HG03457 (cell line): ENCODE results near the gene USP17L17.
"Not testable (repeated sequence)": the region's sequence is repeated elsewhere in the genome, so short reads cannot be mapped to it uniquely, and the experiment has no call there.

Experiments used
- ATAC-seq: cut with Tn5 transposase; IDR thresholded peaks from one replicate; pipeline ENCODE4 v1.9.1; 2021; ENCODE audit warnings: moderate number of reproducible peaks; ENCODE audit not compliant: unreplicated experiment

USP17L17 gene, protein sequence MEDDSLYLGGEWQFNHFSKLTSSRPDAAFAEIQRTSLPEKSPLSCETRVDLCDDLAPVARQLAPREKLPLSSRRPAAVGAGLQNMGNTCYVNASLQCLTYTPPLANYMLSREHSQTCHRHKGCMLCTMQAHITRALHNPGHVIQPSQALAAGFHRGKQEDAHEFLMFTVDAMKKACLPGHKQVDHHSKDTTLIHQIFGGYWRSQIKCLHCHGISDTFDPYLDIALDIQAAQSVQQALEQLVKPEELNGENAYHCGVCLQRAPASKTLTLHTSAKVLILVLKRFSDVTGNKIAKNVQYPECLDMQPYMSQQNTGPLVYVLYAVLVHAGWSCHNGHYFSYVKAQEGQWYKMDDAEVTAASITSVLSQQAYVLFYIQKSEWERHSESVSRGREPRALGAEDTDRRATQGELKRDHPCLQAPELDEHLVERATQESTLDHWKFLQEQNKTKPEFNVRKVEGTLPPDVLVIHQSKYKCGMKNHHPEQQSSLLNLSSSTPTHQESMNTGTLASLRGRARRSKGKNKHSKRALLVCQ

GRCh38 chr4:9243579-9243978 is at the start of gene USP17L17:
Gene USP17L17, plus strand, starts transcription at chr4:9243879. Its CDS starts 0 bp downstream, at chr4:9243879.
- ATAC-seq = not testable (repeated sequence)

- ATAC-seq = not testable (repeated sequence)
Observed at GRCh38 chr4:9210357-9210756, 33.3 kb upstream of the USP17L17 start, which contains the start of gene USP17L10. Gene USP17L10, plus strand, starts transcription at chr4:9210657. Its CDS starts 0 bp downstream, at chr4:9210657.

DNA sequence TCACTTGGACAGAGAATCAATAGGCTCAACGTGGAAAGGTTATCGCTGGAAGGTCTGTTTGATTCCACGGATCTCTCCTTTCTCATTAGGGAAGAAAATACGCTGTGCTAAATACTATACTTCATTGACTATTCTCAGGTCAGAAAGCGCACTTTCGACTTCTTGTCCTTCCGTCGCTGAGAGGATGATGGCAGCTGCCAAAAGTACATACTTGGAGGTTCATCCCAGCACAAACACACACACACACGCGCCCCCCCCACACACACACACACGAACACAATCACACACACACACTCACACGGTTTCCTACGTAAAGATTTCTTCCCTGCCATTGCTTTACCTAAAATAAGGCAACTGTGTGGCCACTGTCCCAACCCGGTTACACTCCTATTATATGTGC is 29.0 kb upstream of the USP17L17 start:
- not testable (repeated sequence) for ATAC-seq

GRCh38 chr4:9215105-9215504 is 28.6 kb upstream of the USP17L17 start, which contains the start of gene USP17L11:
Gene USP17L11, plus strand, starts transcription at chr4:9215405. Its CDS starts 0 bp downstream, at chr4:9215405.
- ATAC-seq = not testable (repeated sequence)

DNA sequence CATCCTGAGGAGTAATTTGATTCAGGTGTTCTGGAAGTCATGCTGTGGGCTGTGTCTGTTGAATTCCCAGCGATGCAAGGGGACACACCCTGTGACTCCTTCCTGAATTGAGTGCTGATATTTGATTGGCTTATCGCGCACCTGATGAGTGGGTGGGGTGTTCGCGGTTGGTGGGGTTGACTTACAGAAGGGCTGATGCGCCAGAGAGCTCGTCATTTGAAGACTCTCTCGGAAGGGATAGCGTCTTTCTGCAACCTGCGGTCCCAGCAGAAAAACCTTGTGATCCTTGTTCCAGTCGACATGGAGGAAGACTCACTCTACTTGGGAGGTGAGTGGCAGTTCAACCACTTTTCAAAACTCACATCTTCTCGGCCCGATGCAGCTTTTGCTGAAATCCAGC is 23.8 kb upstream of the USP17L17 start, which contains the start of gene USP17L12:
USP17L12 (plus strand) TSS at position 301 of the 400 bp plus-strand sequence; CDS start at position 301, 0 bp downstream.
- not testable (repeated sequence) for ATAC-seq

DNA sequence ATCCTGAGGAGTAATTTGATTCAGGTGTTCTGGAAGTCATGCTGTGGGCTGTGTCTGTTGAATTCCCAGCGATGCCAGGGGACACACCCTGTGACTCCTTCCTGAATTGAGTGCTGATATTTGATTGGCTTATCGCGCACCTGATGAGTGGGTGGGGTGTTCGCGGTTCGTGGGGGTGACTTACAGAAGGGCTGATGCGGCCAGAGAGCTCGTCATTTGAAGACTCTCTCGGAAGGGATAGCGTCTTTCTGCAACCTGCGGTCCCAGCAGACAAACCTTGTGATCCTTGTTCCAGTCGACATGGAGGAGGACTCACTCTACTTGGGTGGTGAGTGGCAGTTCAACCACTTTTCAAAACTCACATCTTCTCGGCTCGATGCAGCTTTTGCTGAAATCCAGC is 19.1 kb upstream of the USP17L17 start, which contains the start of gene USP17L13:
USP17L13 (plus strand) TSS at position 301 of the 400 bp plus-strand sequence; CDS start at position 301, 0 bp downstream.
- ATAC-seq = not testable (repeated sequence)

DNA sequence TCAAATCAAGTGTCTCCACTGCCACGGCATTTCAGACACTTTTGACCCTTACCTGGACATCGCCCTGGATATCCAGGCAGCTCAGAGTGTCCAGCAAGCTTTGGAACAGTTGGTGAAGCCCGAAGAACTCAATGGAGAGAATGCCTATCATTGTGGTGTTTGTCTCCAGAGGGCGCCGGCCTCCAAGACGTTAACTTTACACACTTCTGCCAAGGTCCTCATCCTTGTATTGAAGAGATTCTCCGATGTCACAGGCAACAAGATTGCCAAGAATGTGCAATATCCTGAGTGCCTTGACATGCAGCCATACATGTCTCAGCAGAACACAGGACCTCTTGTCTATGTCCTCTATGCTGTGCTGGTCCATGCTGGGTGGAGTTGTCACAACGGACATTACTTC is 13.4 kb upstream of the USP17L17 start:
- not testable (repeated sequence) for ATAC-seq

DNA sequence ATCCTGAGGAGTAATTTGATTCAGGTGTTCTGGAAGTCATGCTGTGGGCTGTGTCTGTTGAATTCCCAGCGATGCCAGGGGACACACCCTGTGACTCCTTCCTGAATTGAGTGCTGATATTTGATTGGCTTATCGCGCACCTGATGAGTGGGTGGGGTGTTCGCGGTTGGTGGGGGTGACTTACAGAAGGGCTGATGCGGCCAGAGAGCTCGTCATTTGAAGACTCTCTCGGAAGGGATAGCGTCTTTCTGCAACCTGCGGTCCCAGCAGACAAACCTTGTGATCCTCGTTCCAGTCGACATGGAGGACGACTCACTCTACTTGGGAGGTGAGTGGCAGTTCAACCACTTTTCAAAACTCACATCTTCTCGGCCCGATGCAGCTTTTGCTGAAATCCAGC is 9.6 kb upstream of the USP17L17 start, which contains the start of gene USP17L15:
USP17L15 (plus strand) TSS at position 301 of the 400 bp plus-strand sequence; CDS start at position 301, 0 bp downstream.
- not testable (repeated sequence) for ATAC-seq

- not testable (repeated sequence) for ATAC-seq
Observed at GRCh38 chr4:9238461-9238860, 5.2 kb upstream of the USP17L17 start.

DNA sequence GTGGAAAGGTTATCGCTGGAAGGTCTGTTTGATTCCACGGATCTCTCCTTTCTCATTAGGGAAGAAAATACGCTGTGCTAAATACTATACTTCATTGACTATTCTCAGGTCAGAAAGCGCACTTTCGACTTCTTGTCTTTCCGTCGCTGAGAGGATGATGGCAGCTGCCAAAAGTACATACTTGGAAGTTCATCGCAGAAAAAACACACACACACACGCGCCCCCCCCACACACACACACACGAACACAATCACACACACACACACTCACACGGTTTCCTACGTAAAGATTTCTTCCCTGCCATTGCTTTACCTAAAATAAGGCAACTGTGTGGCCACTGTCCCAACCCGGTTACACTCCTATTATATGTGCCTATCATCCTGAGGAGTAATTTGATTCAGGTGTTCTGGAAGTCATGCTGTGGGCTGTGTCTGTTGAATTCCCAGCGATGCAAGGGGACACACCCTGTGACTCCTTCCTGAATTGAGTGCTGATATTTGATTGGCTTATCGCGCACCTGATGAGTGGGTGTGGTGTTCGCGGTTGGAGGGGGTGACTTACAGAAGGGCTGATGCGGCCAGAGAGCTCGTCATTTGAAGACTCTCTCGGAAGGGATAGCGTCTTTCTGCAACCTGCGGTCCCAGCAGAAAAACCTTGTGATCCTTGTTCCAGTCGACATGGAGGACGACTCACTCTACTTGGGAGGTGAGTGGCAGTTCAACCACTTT is 4.4 kb downstream of the USP17L17 start, which contains the start of gene USP17L18:
USP17L18 (plus strand) TSS at position 678 of the 728 bp plus-strand sequence; CDS start at position 678, 0 bp downstream.
- not testable (repeated sequence) for ATAC-seq

DNA sequence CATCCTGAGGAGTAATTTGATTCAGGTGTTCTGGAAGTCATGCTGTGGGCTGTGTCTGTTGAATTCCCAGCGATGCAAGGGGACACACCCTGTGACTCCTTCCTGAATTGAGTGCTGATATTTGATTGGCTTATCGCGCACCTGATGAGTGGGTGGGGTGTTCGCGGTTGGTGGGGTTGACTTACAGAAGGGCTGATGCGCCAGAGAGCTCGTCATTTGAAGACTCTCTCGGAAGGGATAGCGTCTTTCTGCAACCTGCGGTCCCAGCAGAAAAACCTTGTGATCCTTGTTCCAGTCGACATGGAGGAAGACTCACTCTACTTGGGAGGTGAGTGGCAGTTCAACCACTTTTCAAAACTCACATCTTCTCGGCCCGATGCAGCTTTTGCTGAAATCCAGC is 9.4 kb downstream of the USP17L17 start, which contains the start of gene USP17L19:
USP17L19 (plus strand) TSS at position 301 of the 400 bp plus-strand sequence; CDS start at position 301, 0 bp downstream.
- not testable (repeated sequence) for ATAC-seq

- ATAC-seq = not testable (repeated sequence)
Observed at GRCh38 chr4:9257824-9258223, 14.1 kb downstream of the USP17L17 start, which contains the start of gene USP17L20. Gene USP17L20, plus strand, starts transcription at chr4:9258124. Its CDS starts 0 bp downstream, at chr4:9258124.

- ATAC-seq = not testable (repeated sequence)
Observed at GRCh38 chr4:9262572-9262971, 18.9 kb downstream of the USP17L17 start, which contains the start of gene USP17L21. Gene USP17L21, plus strand, starts transcription at chr4:9262872. Its CDS starts 0 bp downstream, at chr4:9262872.

GRCh38 chr4:9267319-9267718 is 23.6 kb downstream of the USP17L17 start, which contains the start of gene USP17L22:
Gene USP17L22, plus strand, starts transcription at chr4:9267619. Its CDS starts 0 bp downstream, at chr4:9267619.
- not testable (repeated sequence) for ATAC-seq

GRCh38 chr4:9271719-9272118 is 28.0 kb downstream of the USP17L17 start:
- not testable (repeated sequence) for ATAC-seq
